DND-41 (cell line): ENCODE results near the gene SLC35A5.

Source experiments
- ATAC-seq: fragments of 200-7000 bp; cut with Tn5 transposase; 3 replicates; pipeline ENCODE4 v1.9.1; 2021; ENCODE audit warnings: low read depth; ENCODE audit not compliant: insufficient read depth
- DNase-seq: peaks from one replicate; pipeline ENCODE4 v3.0.0-alpha.2; 2020
- H2AFZ ChIP-seq: 2 replicates; pipeline ENCODE4 v1.6.0; 2012; ENCODE audit warnings: low read depth, low read length
- H3K27ac ChIP-seq: 2 replicates; pipeline ENCODE4 v1.5.1; 2012; ENCODE audit warnings: low read length, inconsistent platforms
- H3K27me3 ChIP-seq: fragments of 200-600 bp; sonication (generic); 2 replicates; pipeline ENCODE4 v1.6.0; 2012; ENCODE audit warnings: low read length, mild to moderate bottlenecking, inconsistent platforms; ENCODE audit not compliant: insufficient read depth, poor library complexity
- H3K36me3 ChIP-seq: 2 replicates; pipeline ENCODE4 v1.5.1; 2012; ENCODE audit warnings: low read length, inconsistent platforms; ENCODE audit not compliant: insufficient read depth
- H3K4me1 ChIP-seq: 2 replicates; pipeline ENCODE4 v1.5.1; 2012; ENCODE audit warnings: mild to moderate bottlenecking, low read length; ENCODE audit not compliant: insufficient read depth
- H3K4me2 ChIP-seq: 2 replicates; pipeline ENCODE4 v1.6.0; 2012; ENCODE audit warnings: mild to moderate bottlenecking, moderate library complexity, low read length, inconsistent platforms; ENCODE audit not compliant: insufficient read depth
- H3K4me3 ChIP-seq, 2 experiments: fragments of 200-600 bp in 1 of 2; shearing (Covaris generic) in 1 of 2; 2 replicates each; pipeline ENCODE4 v1.5.1; 2012 to 2016; ENCODE audit warnings: inconsistent platforms in 2 of 2, low read length in 2 of 2, mild to moderate bottlenecking in 2 of 2, low read depth in 1 of 2, moderate library complexity in 1 of 2
- H3K79me2 ChIP-seq: 2 replicates; pipeline ENCODE4 v1.6.0; 2012; ENCODE audit warnings: low read length, inconsistent platforms; ENCODE audit not compliant: insufficient read depth
- H3K9ac ChIP-seq: 2 replicates; pipeline ENCODE4 v1.6.0; 2012; ENCODE audit warnings: low read depth, mild to moderate bottlenecking, inconsistent platforms, low read length, moderate library complexity
- H3K9me3 ChIP-seq: 2 replicates; pipeline ENCODE4 v1.5.1; 2012; ENCODE audit warnings: low read length, moderate library complexity, mild to moderate bottlenecking, inconsistent platforms; ENCODE audit not compliant: insufficient read depth, severe bottlenecking
- H4K20me1 ChIP-seq: 2 replicates; pipeline ENCODE4 v1.6.0; 2012; ENCODE audit warnings: low read length; ENCODE audit not compliant: insufficient read depth
- CTCF ChIP-seq: IDR thresholded peaks from 2 replicates; pipeline ENCODE4 v1.5.1; 2012; ENCODE audit warnings: borderline replicate concordance, low read length, moderate library complexity, mild to moderate bottlenecking; ENCODE audit not compliant: poor library complexity, severe bottlenecking; ENCODE audit errors: extremely low read depth
- EZH2 ChIP-seq: IDR thresholded peaks from 3 replicates; pipeline ENCODE4 v1.6.1; 2012; ENCODE audit warnings: borderline replicate concordance, low read depth, mild to moderate bottlenecking, moderate library complexity, low read length, inconsistent platforms; ENCODE audit not compliant: severe bottlenecking

Gene SLC35A5

GRCh38 chr3:112604536-112604935 lies 42.7 kb downstream of the SLC35A5 start:
- TF ChIP-seq CTCF (no peak), EZH2 (no peak)
- Histone ChIP-seq H3K27ac (no peak overlapping the region), H3K4me1 (no peaks in the 10 kb centered on the region), H3K79me2 (no peaks in the 10 kb centered on the region), H3K27me3 (peaks cover 3% of the 10 kb centered on the region), H3K4me2 (no peak overlapping the region), H2AFZ (no peak overlapping the region), H3K9me3 (no peaks in the 10 kb centered on the region), H3K4me3 (no peak overlapping the region), H3K36me3 (no peaks in the 10 kb centered on the region), H4K20me1 (no peaks in the 10 kb centered on the region), H3K9ac (no peak overlapping the region)
- ATAC-seq (no peak), DNase-seq (no peak)

- no peak overlapping the region for H3K4me3 ChIP-seq
- peaks cover 3% of the 10 kb centered on the region for H3K27me3 ChIP-seq
- no peak for DNase-seq
- TF ChIP-seq EZH2 (no peak), CTCF (no peak)
- H3K36me3 ChIP-seq: no peaks in the 10 kb centered on the region
- no peak overlapping the region for H3K4me2 ChIP-seq
- no peaks in the 10 kb centered on the region for H3K79me2 ChIP-seq
- no peak overlapping the region for H2AFZ ChIP-seq
- ATAC-seq: no peak; the same call in 2 of the 3 replicates
- no peak overlapping the region for H3K9ac ChIP-seq
- no peak overlapping the region for H3K27ac ChIP-seq
- no peaks in the 10 kb centered on the region for H3K9me3 ChIP-seq
- H3K4me1 ChIP-seq: no peaks in the 10 kb centered on the region
- no peaks in the 10 kb centered on the region for H4K20me1 ChIP-seq
Observed at GRCh38 chr3:112605285-112605684, 43.4 kb downstream of the SLC35A5 start.

GRCh38 chr3:112606098-112606497 lies 44.3 kb downstream of the SLC35A5 start:
- Histone ChIP-seq H3K27ac (no peak overlapping the region), H4K20me1 (no peaks in the 10 kb centered on the region), H3K4me3 (no peak overlapping the region), H3K36me3 (no peaks in the 10 kb centered on the region), H3K4me2 (no peak overlapping the region), H3K79me2 (no peaks in the 10 kb centered on the region), H3K9me3 (no peaks in the 10 kb centered on the region), H3K9ac (no peak overlapping the region), H3K4me1 (no peaks in the 10 kb centered on the region), H2AFZ (no peak overlapping the region), H3K27me3 (peaks cover 3% of the 10 kb centered on the region)
- no peak for ATAC-seq
- TF ChIP-seq EZH2 (no peak), CTCF (no peak)
- DNase-seq: no peak

GRCh38 chr3:112607863-112608262 lies 46.0 kb downstream of the SLC35A5 start:
- ATAC-seq (no peak), DNase-seq (no peak)
- no peak for TF ChIP-seq EZH2
- no peak for TF ChIP-seq CTCF
- H3K9me3 ChIP-seq: no peaks in the 10 kb centered on the region
- H3K4me2 ChIP-seq: no peak overlapping the region
- H3K9ac ChIP-seq: no peak overlapping the region
- H2AFZ ChIP-seq: no peak overlapping the region
- no peaks in the 10 kb centered on the region for H3K4me1 ChIP-seq
- no peaks in the 10 kb centered on the region for H4K20me1 ChIP-seq
- H3K27ac ChIP-seq: no peak overlapping the region
- peaks cover 3% of the 10 kb centered on the region for H3K27me3 ChIP-seq
- no peaks in the 10 kb centered on the region for H3K36me3 ChIP-seq
- H3K4me3 ChIP-seq: no peak overlapping the region
- H3K79me2 ChIP-seq: no peaks in the 10 kb centered on the region
